K562 (cell line): ENCODE measurements around the gene NECAB2. TPM values are rescaled to one million over a fixed set of nuclear protein-coding genes. Genes with fewer than 3 reads are reported as not detected.

Experiments used
- CHAMP1 ChIP-seq: fragments of 450-650 bp; IDR thresholded peaks from 2 replicates; pipeline ENCODE4 v1.6.1; 2016; ENCODE audit warnings: mild to moderate bottlenecking
- CHCHD3 ChIP-seq: fragments of 250-450 bp; sonication (Bioruptor Pico); IDR thresholded peaks from 2 replicates; pipeline ENCODE4 v2.1.2; 2022; ENCODE audit warnings: mild to moderate bottlenecking
- FOSL1 ChIP-seq: fragments of 200-800 bp; sonication (Bioruptor generic); conservative IDR thresholded peaks from 2 replicates; pipeline ENCODE4 v1.6.1; 2016; ENCODE audit warnings: missing genetic modification characterization, missing compliant biosample characterization
- FOXJ3 ChIP-seq: sonication (generic); formaldehyde crosslinking; IDR thresholded peaks from 2 replicates; pipeline ENCODE4 v1.4.0; 2020; ENCODE audit warnings: mild to moderate bottlenecking, missing genetic modification reagents
- FOXK1 ChIP-seq: sonication (generic); formaldehyde crosslinking; IDR thresholded peaks from 2 replicates; pipeline ENCODE4 v1.8.0; 2022; ENCODE audit warnings: missing genetic modification reagents, mild to moderate bottlenecking, borderline replicate concordance
- HMBOX1 ChIP-seq: sonication (generic); IDR thresholded peaks from 2 replicates; pipeline ENCODE4 v1.6.1; 2016
- HMGN3 ChIP-seq: IDR thresholded peaks from 2 replicates; pipeline ENCODE4 v1.6.1; 2011; ENCODE audit warnings: borderline replicate concordance, low read depth, mild to moderate bottlenecking, mixed read lengths, low read length; ENCODE audit not compliant: insufficient read length; ENCODE audit errors: extremely low read depth
- JUND ChIP-seq, 2 experiments: IDR thresholded peaks; 2 replicates in 1 of 2; 3 replicates in 1 of 2; pipeline ENCODE4 v1.6.1; 2011; ENCODE audit warnings: borderline replicate concordance in 2 of 2, low read depth in 2 of 2, low read length in 2 of 2, improper control_type of control experiment in 1 of 2, missing biosample characterization in 1 of 2, missing genetic modification characterization in 1 of 2, missing genetic modification reagents in 1 of 2
- RHOXF2B ChIP-seq: fragments of 250-450 bp; sonication (Bioruptor Pico); conservative IDR thresholded peaks from 2 replicates; pipeline ENCODE4 v1.5.1; 2021
- ZBTB11 ChIP-seq, 3 experiments: fragments of 200-800 bp in 1 of 3; fragments of 250-450 bp in 1 of 3; fragments of 450-650 bp in 1 of 3; sonication (Bioruptor Pico) in 1 of 3; sonication (Bioruptor generic) in 1 of 3; formaldehyde crosslinking in 1 of 3; IDR thresholded peaks; 2 replicates each; pipeline versions ENCODE4 v1.6.1 to v1.8.0; 2016 to 2022; ENCODE audit warnings: mild to moderate bottlenecking in 2 of 3, missing genetic modification characterization in 2 of 3, missing compliant biosample characterization in 1 of 3, moderate library complexity in 1 of 3
- ZFP91 ChIP-seq: sonication (generic); formaldehyde crosslinking; IDR thresholded peaks from 2 replicates; pipeline ENCODE4 v1.8.0; 2022; ENCODE audit warnings: mild to moderate bottlenecking, missing genetic modification reagents
- ZNF197 ChIP-seq: fragments of 200-800 bp; sonication (Bioruptor generic); IDR thresholded peaks from 2 replicates; pipeline ENCODE4 v1.6.1; 2016; ENCODE audit warnings: low read depth, missing genetic modification characterization, missing compliant biosample characterization
- ZNF408 ChIP-seq: fragments of 250-450 bp; sonication (Bioruptor Pico); IDR thresholded peaks from 2 replicates; pipeline ENCODE4 v1.4.0; 2020; ENCODE audit warnings: low read depth, mild to moderate bottlenecking, moderate library complexity
- ZNF740 ChIP-seq, 3 experiments: fragments of 200-800 bp in 1 of 3; sonication (Bioruptor generic) in 1 of 3; sonication (generic) in 1 of 3; formaldehyde crosslinking in 1 of 3; IDR thresholded peaks; 2 replicates each; pipeline versions ENCODE4 v1.6.1 to v1.8.0; 2016 to 2022; ENCODE audit warnings: mild to moderate bottlenecking in 2 of 3, missing compliant biosample characterization in 2 of 3, missing genetic modification characterization in 2 of 3, missing genetic modification reagents in 1 of 3
- polyA plus RNA-seq, 8 experiments: library from polyadenylated mRNA; depleted of rRNA in 4 of 8; stranded (reverse) in 5 of 8; unstranded in 3 of 8; fragments of >200 nt; fragmentation: Nextera tagmentation in 2 of 8; fragmentation: Illumina TruSeq in 1 of 8; extraction: Ambion mirVana in 2 of 8; extraction: Trizol in 1 of 8; gene quantifications; 2 replicates each; pipeline versions ENCODE4 v1.2.1 to v1.2.3, GENCODE V29; 2011 to 2014; ENCODE audit warnings: inconsistent platforms in 1 of 8, missing spikeins in 1 of 8
- total RNA-seq, 7 experiments: library from RNA; depleted of rRNA in 6 of 7; stranded (reverse); fragments of >200 nt in 6 of 7; fragmentation: Illumina TruSeq in 2 of 7; extraction: Trizol in 2 of 7; gene quantifications; 2 replicates each; pipeline versions ENCODE4 v1.2.1 to v1.2.3, GENCODE V29; 2011 to 2021; ENCODE audit warnings: low replicate concordance in 1 of 7

Gene NECAB2
- total and polyA plus RNA-seq, 9 of the 15 experiments (the other 6 are each of a cell fraction or from before 2014, with no cell fraction given): 0.03 to 0.28 TPM; not detected in 7

GRCh38 chr16:83952940-83953795, 14.9 kb upstream of the NECAB2 start, which contains the start of gene OSGIN1 (continued):
- TF ChIP-seq ZNF740 (CRISPR knock-in tag; IDR thresholded peaks at IDR 0.05): no peak
- no peak for TF ChIP-seq ZNF740 (tag; IDR thresholded peaks at IDR 0.05)
- TF ChIP-seq CHAMP1: no peak
- TF ChIP-seq CHCHD3 (CRISPR knock-in tag): no peak
- TF ChIP-seq ZNF408 (CRISPR knock-in tag): no peak
- no peak for TF ChIP-seq ZNF197
- TF ChIP-seq FOXK1: 0 out of 2 replicates have a peak, but pooled peaks have one; percentile 37
- peak; percentile 98 for TF ChIP-seq ZFP91 (CRISPR knock-in tag)
- TF ChIP-seq FOXJ3 (CRISPR knock-in tag): no peak
- peak; percentile 92 for TF ChIP-seq JUND (IDR thresholded peaks at IDR 0.05; ENCODE audit: borderline replicate concordance, low read depth, low read length)
- TF ChIP-seq JUND (tag; IDR thresholded peaks at IDR 0.05; ENCODE audit: borderline replicate concordance, low read depth, low read length): peak; percentile 88; the same call in 2 of the 3 replicates
- peak; percentile 37 for TF ChIP-seq HMGN3
- no peak for TF ChIP-seq RHOXF2B (CRISPR knock-in tag)
- peak; percentile 93 for TF ChIP-seq FOSL1 (tag)
- no peak for TF ChIP-seq HMBOX1
- peak in 2 of 3 experiments; percentile 28 to 37; a peak in 2 of 6 replicates for TF ChIP-seq ZBTB11 (CRISPR knock-in tag; IDR thresholded peaks at IDR 0.05)
